Loucy (cell line): ENCODE measurements around the gene SCAF11.

Source experiments
- H2AFZ ChIP-seq: fragments of 200-600 bp; sonication (generic); 2 replicates; pipeline ENCODE4 v1.6.0; 2016; ENCODE audit warnings: antibody characterized with exemption, mild to moderate bottlenecking, low read length, moderate library complexity
- H3F3A ChIP-seq: fragments of 200-600 bp; 2 replicates; pipeline ENCODE4 v1.6.0; 2016; ENCODE audit warnings: antibody characterized with exemption, low read depth, mild to moderate bottlenecking
- H3K27me3 ChIP-seq: fragments of 200-600 bp; sonication (generic); 2 replicates; pipeline ENCODE4 v1.6.1; 2014; ENCODE audit warnings: low read length, mild to moderate bottlenecking; ENCODE audit not compliant: insufficient read depth, poor library complexity, severe bottlenecking
- H3K36me3 ChIP-seq: fragments of 200-600 bp; sonication (generic); 2 replicates; pipeline ENCODE4 v1.6.1; 2016; ENCODE audit warnings: low read length; ENCODE audit not compliant: insufficient read depth
- H3K4me1 ChIP-seq: fragments of 200-600 bp; sonication (generic); 2 replicates; pipeline ENCODE4 v1.5.1; 2014; ENCODE audit warnings: low read length, mild to moderate bottlenecking; ENCODE audit not compliant: insufficient read depth, poor library complexity, severe bottlenecking
- H3K4me2 ChIP-seq: fragments of 200-600 bp; sonication (generic); 2 replicates; pipeline ENCODE4 v1.6.0; 2014; ENCODE audit warnings: antibody characterized with exemption, low read length, low read depth, mild to moderate bottlenecking; ENCODE audit not compliant: poor library complexity, severe bottlenecking
- H3K4me3 ChIP-seq: fragments of 200-600 bp; sonication (generic); 2 replicates; pipeline ENCODE4 v1.5.1; 2014; ENCODE audit warnings: low read length, mild to moderate bottlenecking, mixed read lengths; ENCODE audit not compliant: poor library complexity, severe bottlenecking
- H3K79me2 ChIP-seq: fragments of 200-600 bp; sonication (generic); 2 replicates; pipeline ENCODE4 v1.6.1; 2014; ENCODE audit warnings: low read length; ENCODE audit not compliant: insufficient read depth
- H3K9ac ChIP-seq: fragments of 200-600 bp; sonication (generic); 2 replicates; pipeline ENCODE4 v1.6.0; 2014; ENCODE audit warnings: mild to moderate bottlenecking, low read depth, low read length, moderate library complexity; ENCODE audit not compliant: poor library complexity, severe bottlenecking
- H3K9me2 ChIP-seq: fragments of 200-600 bp; sonication (generic); replicated peaks from 2 replicates; pipeline ENCODE4 v1.6.1; 2016; ENCODE audit warnings: low read depth, low read length, mixed read lengths
- H3K9me3 ChIP-seq: fragments of 200-600 bp; sonication (generic); 2 replicates; pipeline ENCODE4 v1.6.1; 2014; ENCODE audit warnings: mild to moderate bottlenecking, antibody characterized with exemption, low read length, low read depth; ENCODE audit not compliant: insufficient read depth
- H4K20me1 ChIP-seq: fragments of 200-600 bp; sonication (generic); 2 replicates; pipeline ENCODE4 v1.6.0; 2014; ENCODE audit warnings: antibody characterized with exemption, low read length, mild to moderate bottlenecking; ENCODE audit not compliant: insufficient read depth, poor library complexity, severe bottlenecking
- CTCF ChIP-seq: fragments of 200-600 bp; sonication (generic); conservative IDR thresholded peaks from 2 replicates; pipeline ENCODE4 v1.5.1; 2014; ENCODE audit warnings: mild to moderate bottlenecking, antibody characterized with exemption, low read length
- EZH2phosphoT487 ChIP-seq: fragments of 200-600 bp; IDR thresholded peaks from 2 replicates; pipeline ENCODE4 v1.6.1; 2018; ENCODE audit warnings: antibody characterized with exemption, mild to moderate bottlenecking, moderate library complexity, borderline replicate concordance

SCAF11 gene

GRCh38 chr12:45986641-45987339 is 3.6 kb downstream of the SCAF11 start:
- Histone ChIP-seq H3F3A (no peaks in the 10 kb centered on the region), H3K36me3 (no peaks in the 10 kb centered on the region), H2AFZ (no peak overlapping the region), H3K9ac (peak overlapping the region; percentile 93), H3K4me1 (peaks cover 66% of the 10 kb centered on the region), H3K9me2 (no peaks in the 10 kb centered on the region), H3K4me2 (peak overlapping the region; percentile 98), H3K4me3 (peak overlapping the region; percentile 97), H4K20me1 (peaks cover 79% of the 10 kb centered on the region), H3K9me3 (no peaks in the 10 kb centered on the region), H3K27me3 (no peaks in the 10 kb centered on the region), H3K79me2 (peaks cover 85% of the 10 kb centered on the region)
- TF ChIP-seq CTCF (no peak), EZH2phosphoT487 (no peak)

- no peak for TF ChIP-seq EZH2phosphoT487
- TF ChIP-seq CTCF = no peak
- Histone ChIP-seq H3K36me3 (no peaks in the 10 kb centered on the region), H3K9ac (no peak overlapping the region), H3F3A (no peaks in the 10 kb centered on the region), H3K9me3 (no peaks in the 10 kb centered on the region), H3K4me1 (peaks cover 63% of the 10 kb centered on the region), H3K4me3 (peak overlapping the region; percentile 48), H2AFZ (no peak overlapping the region), H3K4me2 (peak overlapping the region; percentile 98), H3K9me2 (no peaks in the 10 kb centered on the region), H3K79me2 (peaks cover 100% of the 10 kb centered on the region), H3K27me3 (no peaks in the 10 kb centered on the region), H4K20me1 (peaks cover 99% of the 10 kb centered on the region)
These were observed 9.1 kb downstream of the SCAF11 start for GRCh38 chr12:45981075-45981837.

GRCh38 chr12:45980540-45980939 is 9.8 kb downstream of the SCAF11 start:
- no peaks in the 10 kb centered on the region for H3K27me3 ChIP-seq
- peaks cover 100% of the 10 kb centered on the region for H4K20me1 ChIP-seq
- no peaks in the 10 kb centered on the region for H3F3A ChIP-seq
- H3K79me2 ChIP-seq = peaks cover 100% of the 10 kb centered on the region
- H3K9me3 ChIP-seq = no peaks in the 10 kb centered on the region
- H3K4me1 ChIP-seq = peaks cover 56% of the 10 kb centered on the region
- peak overlapping the region; percentile 98 for H3K4me2 ChIP-seq
- H2AFZ ChIP-seq = no peak overlapping the region
- peak overlapping the region; percentile 48 for H3K4me3 ChIP-seq
- H3K36me3 ChIP-seq = no peaks in the 10 kb centered on the region
- no peak overlapping the region for H3K9ac ChIP-seq
- no peak for TF ChIP-seq CTCF
- TF ChIP-seq EZH2phosphoT487 = no peak
- H3K9me2 ChIP-seq = no peaks in the 10 kb centered on the region
